Endodermal cell (in vitro differentiated cells): ENCODE results near the gene ING2. TPM values are rescaled to one million over a fixed set of nuclear protein-coding genes. Genes with fewer than 3 reads are reported as not detected.

Experiments
- DNase-seq: peaks from one replicate; pipeline ENCODE4 v3.0.0-alpha.2; 2017
- H3K27ac ChIP-seq: 2 replicates; pipeline ENCODE4 v1.5.1; 2013; ENCODE audit warnings: mild to moderate bottlenecking, low read depth, low read length, moderate library complexity
- H3K27me3 ChIP-seq: 2 replicates; pipeline ENCODE4 v1.6.1; 2013; ENCODE audit warnings: mild to moderate bottlenecking, low read length, moderate library complexity; ENCODE audit not compliant: insufficient read depth, control insufficient read depth, poor library complexity, severe bottlenecking
- H3K36me3 ChIP-seq: 2 replicates; pipeline ENCODE4 v1.7.0; 2013; ENCODE audit warnings: mild to moderate bottlenecking, low read length, moderate library complexity; ENCODE audit not compliant: control insufficient read depth, insufficient read depth
- H3K4me1 ChIP-seq: one replicate; pipeline ENCODE4 v1.7.0; 2013; ENCODE audit warnings: low read length; ENCODE audit not compliant: control insufficient read depth, insufficient read depth
- H3K4me3 ChIP-seq: 2 replicates; pipeline ENCODE4 v1.5.1; 2013; ENCODE audit warnings: mild to moderate bottlenecking, low read length, moderate library complexity
- H3K9ac ChIP-seq: 2 replicates; pipeline ENCODE4 v1.6.1; 2013; ENCODE audit warnings: mild to moderate bottlenecking, low read length, moderate library complexity; ENCODE audit not compliant: poor library complexity, severe bottlenecking; ENCODE audit errors: extremely low read depth
- H3K9me3 ChIP-seq: 2 replicates; pipeline ENCODE4 v1.6.1; 2013; ENCODE audit warnings: mild to moderate bottlenecking, low read length, moderate library complexity; ENCODE audit not compliant: control insufficient read depth
- H3K27ac Mint-ChIP-seq: 2 replicates; pipeline ENCODE4 v1.8.0; 2020; ENCODE audit warnings: mixed read lengths
- H3K27me3 Mint-ChIP-seq: 2 replicates; pipeline ENCODE4 v1.8.0; 2021; ENCODE audit warnings: mild to moderate bottlenecking, mixed read lengths; ENCODE audit not compliant: insufficient read depth
- H3K36me3 Mint-ChIP-seq: 2 replicates; pipeline ENCODE4 v1.8.0; 2020; ENCODE audit warnings: low read depth, mixed read lengths
- H3K4me1 Mint-ChIP-seq: 2 replicates; pipeline ENCODE4 v1.8.0; 2020; ENCODE audit warnings: mixed read lengths
- H3K4me3 Mint-ChIP-seq: 2 replicates; pipeline ENCODE4 v1.8.0; 2020; ENCODE audit warnings: mild to moderate bottlenecking, moderate library complexity, mixed read lengths
- H3K9me3 Mint-ChIP-seq: 2 replicates; pipeline ENCODE4 v1.8.0; 2020; ENCODE audit warnings: mild to moderate bottlenecking, mixed read lengths
- CTCF ChIP-seq: fragments of 200-600 bp; sonication (generic); conservative IDR thresholded peaks from 2 replicates; pipeline ENCODE4 v1.5.0; 2021; ENCODE audit warnings: antibody characterized with exemption, mild to moderate bottlenecking
- WGBS, 2 experiments: methylation state at CpG; one replicate each; pipeline versions ENCODE4 v1.1.5 to v1.1.7; 2013; ENCODE audit warnings: missing lambda C conversion rate in 2 of 2, mixed read lengths in 1 of 2; ENCODE audit not compliant: insufficient coverage in 1 of 2, insufficient read length in 1 of 2; 5-methylcytosine and 5-hydroxymethylcytosine counted together
- total RNA-seq, 2 donors: library from RNA; stranded (reverse); fragmentation: NEBNext Ultra II Directional in 1 of 2; extraction: Animal tissue kit (Norgen Biotek cat#: 25700) in 1 of 2; gene quantifications; 2 replicates in 1 of 2; 3 replicates in 1 of 2; pipeline ENCODE4 v1.2.1, GENCODE V29; 2021

Gene ING2
- total RNA-seq, 2 donors from 2014 or later: 16.9 to 19.8 TPM

- H3K9me3 Mint-ChIP-seq: peaks cover 2% of the 10 kb centered on the region
- no peak overlapping the region for H3K27ac Mint-ChIP-seq
- H3K4me3 Mint-ChIP-seq: no peak overlapping the region
Measured at GRCh38 chr4:183495184-183495583, 9.7 kb upstream of the ING2 start.

GRCh38 chr4:183499389-183499788, 5.5 kb upstream of the ING2 start:
- Mint-ChIP-seq H3K9me3 (no peaks in the 10 kb centered on the region), H3K27ac (no peak overlapping the region), H3K36me3 (peaks cover 9% of the 10 kb centered on the region), H3K4me3 (no peak overlapping the region), H3K27me3 (no peaks in the 10 kb centered on the region), H3K4me1 (peaks cover 14% of the 10 kb centered on the region)
- H3K27ac ChIP-seq: no peak overlapping the region
- TF ChIP-seq CTCF: no peak
- no peak overlapping the region for H3K4me3 ChIP-seq
- WGBS, 2 experiments: 93 to 95% methylated on average over 2 of the region's 2 CpGs
- DNase-seq: no peak
- H3K9ac ChIP-seq: no peak overlapping the region
- no peaks in the 10 kb centered on the region for H3K27me3 ChIP-seq
- peaks cover 12% of the 10 kb centered on the region for H3K36me3 ChIP-seq
- no peaks in the 10 kb centered on the region for H3K4me1 ChIP-seq
- no peaks in the 10 kb centered on the region for H3K9me3 ChIP-seq

More at GRCh38 chr4:183495184-183495583, 9.7 kb upstream of the ING2 start:
- Mint-ChIP-seq H3K27me3 (no peaks in the 10 kb centered on the region), H3K4me1 (no peaks in the 10 kb centered on the region), H3K36me3 (peaks cover 34% of the 10 kb centered on the region)
- Histone ChIP-seq H3K27ac (no peak overlapping the region), H3K9me3 (peaks cover 5% of the 10 kb centered on the region), H3K4me3 (no peak overlapping the region), H3K9ac (no peak overlapping the region), H3K36me3 (peaks cover 25% of the 10 kb centered on the region), H3K4me1 (no peaks in the 10 kb centered on the region), H3K27me3 (no peaks in the 10 kb centered on the region)
- no peak for DNase-seq
- no peak for TF ChIP-seq CTCF
- WGBS, 2 experiments: 33 to 79% methylated on average over 1 of the region's 3 CpGs

- Histone ChIP-seq H3K36me3 (peaks cover 8% of the 10 kb centered on the region), H3K4me1 (no peaks in the 10 kb centered on the region), H3K9ac (no peak overlapping the region), H3K27me3 (no peaks in the 10 kb centered on the region), H3K27ac (no peak overlapping the region), H3K4me3 (no peak overlapping the region), H3K9me3 (no peaks in the 10 kb centered on the region)
- H3K36me3 Mint-ChIP-seq: peaks cover 4% of the 10 kb centered on the region
- TF ChIP-seq CTCF: no peak
- no peak overlapping the region for H3K27ac Mint-ChIP-seq
- H3K27me3 Mint-ChIP-seq: no peaks in the 10 kb centered on the region
- peaks cover 14% of the 10 kb centered on the region for H3K4me1 Mint-ChIP-seq
- no peaks in the 10 kb centered on the region for H3K9me3 Mint-ChIP-seq
- no peak for DNase-seq
- WGBS, 2 experiments: 96% methylated on average over 5 of the region's 5 CpGs; no CpG with 5 or more reads in 1 of the 2 experiments
- H3K4me3 Mint-ChIP-seq: no peak overlapping the region
Measured at GRCh38 chr4:183499801-183500200, 5.1 kb upstream of the ING2 start.
